Muscle of arm (tissue), 14 donors: ENCODE results near the gene ALDH1A2. TPM values are rescaled to one million over a fixed set of nuclear protein-coding genes. Genes with fewer than 3 reads are reported as not detected.
"Not testable (repeated sequence)": the region's sequence is repeated elsewhere in the genome, so short reads cannot be mapped to it uniquely, and the experiment has no call there.

Experiments
- DNase-seq: peaks from one replicate; pipeline ENCODE4 v3.0.0-alpha.2; 2013
- long read RNA-seq, 11 donors: transcript quantifications; one replicate each; lab custom pipeline, GENCODE V29; 2026
- polyA plus RNA-seq, 12 donors: library from polyadenylated mRNA; unstranded; fragments of 120-200 nt; gene quantifications; one replicate each; pipeline ENCODE4 v1.2.1, GENCODE V29; 2013; ENCODE audit not compliant: insufficient read length in 12 of 12

The ALDH1A2 gene
- 10 to 100 TPM in 11 of 12 donors, not detected in 1; 10.6 to 28.4 (median 16.9) TPM for polyA plus RNA-seq
- long read RNA-seq, donor 1, result 0 reads
- long read RNA-seq, donor 2, full-length matches to known transcripts, result 3 of 3 reads
- long read RNA-seq, donor 2, partial matches to known transcripts, result 0 of 3 reads
- long read RNA-seq, donor 2, other reads (novel, unspliced or antisense), result 0 of 3 reads
- long read RNA-seq, donor 3, full-length matches to known transcripts, result 7 of 7 reads
- long read RNA-seq, donor 3, partial matches to known transcripts, result 0 of 7 reads
- long read RNA-seq, donor 3, other reads (novel, unspliced or antisense), result 0 of 7 reads
- long read RNA-seq, donor 4, full-length matches to known transcripts, result 1 of 1 reads
- long read RNA-seq, donor 4, partial matches to known transcripts, result 0 of 1 reads
- long read RNA-seq, donor 4, other reads (novel, unspliced or antisense), result 0 of 1 reads
- long read RNA-seq, donor 5, full-length matches to known transcripts, result 8 of 8 reads
- long read RNA-seq, donor 5, partial matches to known transcripts, result 0 of 8 reads
- long read RNA-seq, donor 5, other reads (novel, unspliced or antisense), result 0 of 8 reads
- long read RNA-seq, donor 6, full-length matches to known transcripts, result 3 of 3 reads
- long read RNA-seq, donor 6, partial matches to known transcripts, result 0 of 3 reads
- long read RNA-seq, donor 6, other reads (novel, unspliced or antisense), result 0 of 3 reads
- long read RNA-seq, donor 7, full-length matches to known transcripts, result 2 of 2 reads
- long read RNA-seq, donor 7, partial matches to known transcripts, result 0 of 2 reads
- long read RNA-seq, donor 7, other reads (novel, unspliced or antisense), result 0 of 2 reads
- long read RNA-seq, donor 8, full-length matches to known transcripts, result 4 of 4 reads
- long read RNA-seq, donor 8, partial matches to known transcripts, result 0 of 4 reads
- long read RNA-seq, donor 8, other reads (novel, unspliced or antisense), result 0 of 4 reads
- long read RNA-seq, donor 9, full-length matches to known transcripts, result 4 of 4 reads
- long read RNA-seq, donor 9, partial matches to known transcripts, result 0 of 4 reads
- long read RNA-seq, donor 9, other reads (novel, unspliced or antisense), result 0 of 4 reads
- long read RNA-seq, donor 10, full-length matches to known transcripts, result 1 of 1 reads
- long read RNA-seq, donor 10, partial matches to known transcripts, result 0 of 1 reads
- long read RNA-seq, donor 10, other reads (novel, unspliced or antisense), result 0 of 1 reads
- long read RNA-seq, donor 11, full-length matches to known transcripts, result 5 of 5 reads
- long read RNA-seq, donor 11, partial matches to known transcripts, result 0 of 5 reads
- long read RNA-seq, donor 11, other reads (novel, unspliced or antisense), result 0 of 5 reads

DNA sequence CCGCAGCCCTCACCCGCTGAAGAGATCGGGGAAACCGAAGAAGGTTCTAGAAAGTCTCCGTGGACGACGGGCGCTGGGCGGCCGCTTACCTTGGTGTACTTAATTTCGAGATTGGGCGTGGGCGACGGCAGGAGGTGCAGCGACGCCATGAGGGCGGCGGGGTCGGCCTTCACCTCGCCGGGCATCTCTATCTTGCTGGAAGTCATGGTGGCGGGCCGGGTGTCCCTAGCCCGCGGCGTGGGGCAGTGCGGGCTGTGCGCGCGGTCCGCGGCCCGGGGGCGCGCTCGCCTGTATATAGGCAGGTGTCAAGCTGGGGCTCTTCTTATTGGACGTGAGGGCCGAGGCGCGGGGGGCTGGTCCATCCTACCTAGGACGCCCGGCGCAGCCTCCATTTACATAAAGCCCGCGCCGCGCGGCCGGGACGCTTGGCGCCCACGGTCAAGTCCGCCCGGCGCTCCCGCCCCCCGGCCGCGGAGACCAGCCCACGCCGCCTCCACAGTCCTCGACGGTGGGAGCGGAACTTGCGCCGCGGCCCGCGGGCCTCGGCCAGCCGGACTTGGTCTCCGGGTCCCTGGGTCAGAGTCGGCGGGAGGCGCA lies at the start of gene ALDH1A2:
TSS of gene ALDH1A2 (minus strand) at position 267 of the 597 bp plus-strand sequence. CDS start at position 206, 61 bp downstream.
- DNase-seq, result no peak

GRCh38 chr15:58114812-58115211 lies 49.3 kb upstream of the ALDH1A2 start:
- DNase-seq, result no peak

DNA sequence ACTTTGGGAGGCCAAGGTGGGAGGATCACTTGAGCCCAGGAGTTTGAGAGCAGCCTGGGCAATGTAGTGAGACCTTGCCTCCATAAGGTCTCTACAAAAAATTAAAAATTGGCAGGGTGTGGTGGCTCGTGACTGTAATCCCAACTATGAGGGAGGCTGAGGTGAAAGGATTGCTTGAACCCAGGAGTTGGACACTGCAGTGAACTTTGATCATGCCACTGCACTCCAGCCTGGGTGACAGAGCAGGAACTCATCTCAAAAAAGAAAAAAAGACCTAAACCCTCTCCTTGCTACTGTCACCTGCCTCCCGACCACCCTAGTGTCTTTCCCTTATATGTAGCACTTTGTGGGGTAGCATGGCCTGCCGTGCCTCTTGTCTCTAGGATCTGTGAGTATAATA lies 48.9 kb upstream of the ALDH1A2 start:
- no peak for DNase-seq

GRCh38 chr15:58113358-58113757 lies 47.8 kb upstream of the ALDH1A2 start:
- not testable (repeated sequence) for DNase-seq

DNA sequence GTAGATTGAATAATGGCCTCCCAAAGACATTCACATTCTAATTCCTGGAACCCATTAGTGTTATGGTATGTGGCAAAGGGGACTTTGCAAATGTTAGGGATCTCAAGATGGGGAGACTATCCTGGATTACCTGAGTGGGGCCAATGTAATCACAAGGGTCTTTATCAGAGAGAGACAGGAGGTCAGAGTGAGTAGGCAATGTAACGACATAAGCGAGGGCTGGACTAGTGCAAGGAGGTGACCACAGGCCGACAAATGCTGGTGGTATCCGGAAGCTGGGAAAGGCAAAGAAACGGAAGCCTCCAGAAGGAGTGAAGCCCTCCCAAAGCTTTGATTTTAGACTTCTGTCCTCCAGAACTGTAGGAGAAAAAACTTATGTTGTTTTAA lies 46.2 kb upstream of the ALDH1A2 start:
- no peak for DNase-seq

DNA sequence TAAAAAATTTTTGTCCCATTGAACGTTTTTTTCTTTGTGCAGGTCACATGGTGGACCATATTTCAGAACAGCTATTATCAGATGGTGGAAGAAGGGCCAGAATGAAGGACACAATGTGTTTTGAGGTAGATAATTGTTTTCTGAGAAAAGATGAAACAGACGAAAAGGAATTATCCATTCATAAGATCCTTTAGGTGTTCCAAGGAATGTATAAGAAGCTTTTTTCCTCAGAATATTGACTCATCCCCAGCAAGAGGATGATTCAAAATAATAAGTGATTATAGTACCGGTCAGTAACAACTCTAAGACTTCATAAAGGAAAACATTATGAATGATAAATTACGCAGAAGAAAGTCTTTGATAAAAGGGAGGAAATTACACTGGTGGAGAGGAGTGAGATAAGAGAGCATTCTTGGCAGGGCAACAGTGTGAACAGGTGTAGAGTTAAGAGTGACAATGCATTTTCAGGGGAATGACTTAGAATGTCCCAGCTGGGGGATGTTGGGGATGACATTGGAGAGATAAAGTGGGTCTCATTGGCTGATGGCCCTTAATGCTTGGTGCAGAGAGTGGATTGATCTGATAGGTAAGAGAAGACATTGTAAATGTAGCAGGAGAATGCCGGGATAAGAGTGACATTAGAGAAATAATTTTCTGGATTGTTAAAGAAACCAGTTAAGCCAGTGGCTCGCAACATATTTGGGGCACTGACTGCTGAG lies 45.6 kb upstream of the ALDH1A2 start:
- no peak for DNase-seq

- DNase-seq, result no peak
Observed at GRCh38 chr15:58109419-58109818, 43.9 kb upstream of the ALDH1A2 start.

GRCh38 chr15:58108117-58108516 lies 42.6 kb upstream of the ALDH1A2 start:
- no peak for DNase-seq

GRCh38 chr15:58103482-58103881 lies 38.0 kb upstream of the ALDH1A2 start:
- no peak for DNase-seq

- DNase-seq, result no peak
Observed at GRCh38 chr15:58096529-58097084, 31.1 kb upstream of the ALDH1A2 start.

- no peak for DNase-seq
Observed at GRCh38 chr15:58095415-58095814, 29.9 kb upstream of the ALDH1A2 start.

DNA sequence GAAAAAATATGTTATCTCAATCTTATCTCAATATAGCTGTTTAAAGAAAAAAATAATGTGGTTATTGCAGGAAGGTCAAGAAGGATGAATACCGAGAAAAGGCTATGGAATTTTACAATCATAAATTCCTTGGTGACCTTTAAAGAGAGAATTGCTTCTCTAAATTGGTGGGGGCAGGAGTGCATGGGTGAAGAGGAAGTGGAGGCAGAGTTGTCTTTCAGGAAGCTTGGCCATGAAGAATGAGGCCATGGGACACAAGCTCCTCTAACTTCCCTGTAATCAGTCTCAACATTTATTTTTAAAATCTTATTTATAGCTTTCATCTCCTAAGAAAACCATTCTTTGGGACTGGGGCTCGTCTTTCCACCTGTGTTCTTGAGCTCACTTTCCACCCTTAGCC lies 22.4 kb upstream of the ALDH1A2 start:
- no peak for DNase-seq

- no peak for DNase-seq
Observed at GRCh38 chr15:58086491-58086890, 21.0 kb upstream of the ALDH1A2 start.

DNA sequence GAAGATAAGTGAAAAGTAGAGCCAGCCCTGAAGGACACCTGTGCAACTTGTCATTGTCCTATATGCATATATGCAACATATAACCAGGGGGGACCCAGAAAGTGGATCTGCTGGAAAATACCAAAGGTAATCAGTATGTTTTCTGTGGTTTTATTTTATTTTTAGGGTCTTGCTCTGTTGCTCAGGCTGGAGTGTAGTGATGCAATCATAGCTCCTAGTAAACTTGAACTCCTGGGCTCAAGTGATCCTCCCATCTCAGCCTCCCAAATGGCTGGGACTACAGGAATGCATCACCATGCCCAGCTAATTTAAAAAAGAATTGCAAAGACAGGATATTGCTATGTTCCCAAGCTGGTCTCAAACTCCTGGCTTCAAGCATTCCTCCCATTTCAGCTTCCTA lies 18.0 kb upstream of the ALDH1A2 start:
- no peak for DNase-seq

- DNase-seq, result no peak
Observed at GRCh38 chr15:58081891-58082290, 16.4 kb upstream of the ALDH1A2 start.

- DNase-seq, result no peak
Observed at GRCh38 chr15:58081456-58081855, 15.9 kb upstream of the ALDH1A2 start.

DNA sequence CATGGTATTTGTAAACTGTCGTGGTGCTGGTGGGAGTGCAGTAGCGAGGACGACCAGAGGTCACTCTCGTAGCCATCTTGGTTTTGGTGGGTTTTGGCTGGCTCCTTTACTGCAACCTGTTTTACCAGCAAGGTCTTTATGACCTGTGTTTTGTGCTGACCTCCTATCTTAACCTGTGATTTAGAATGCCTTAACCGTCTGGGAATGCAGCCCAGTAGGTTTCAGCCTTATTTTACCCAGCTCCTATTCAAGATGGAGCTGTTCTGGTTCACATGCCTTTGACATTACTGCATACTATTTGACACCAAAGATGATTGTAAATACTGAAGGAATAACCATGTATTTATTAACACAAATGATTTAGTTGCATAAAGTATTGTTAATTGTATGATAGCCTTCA lies 15.4 kb upstream of the ALDH1A2 start:
- not testable (repeated sequence) for DNase-seq

DNA sequence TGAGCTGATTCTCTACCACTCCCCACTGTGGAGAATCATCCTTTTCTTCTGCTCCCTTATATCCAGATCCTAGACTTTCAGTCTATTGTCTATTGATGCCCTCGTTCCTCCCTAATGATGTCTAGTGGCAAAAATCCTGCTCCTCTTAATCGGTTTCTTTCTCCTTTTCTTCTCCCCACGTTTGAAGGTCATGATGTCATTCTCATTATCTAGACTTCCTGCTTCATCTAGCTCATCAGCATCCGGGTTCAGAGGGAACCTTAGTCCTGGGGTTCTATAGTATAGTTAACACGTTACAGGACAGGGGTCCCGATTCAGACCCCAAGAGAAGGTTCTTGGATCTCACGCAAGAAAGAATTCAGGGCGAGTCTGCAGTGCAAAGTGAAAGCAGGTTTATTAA lies 14.9 kb upstream of the ALDH1A2 start:
- DNase-seq, result no peak

- DNase-seq, result no peak
Observed at GRCh38 chr15:58078591-58078990, 13.1 kb upstream of the ALDH1A2 start.

DNA sequence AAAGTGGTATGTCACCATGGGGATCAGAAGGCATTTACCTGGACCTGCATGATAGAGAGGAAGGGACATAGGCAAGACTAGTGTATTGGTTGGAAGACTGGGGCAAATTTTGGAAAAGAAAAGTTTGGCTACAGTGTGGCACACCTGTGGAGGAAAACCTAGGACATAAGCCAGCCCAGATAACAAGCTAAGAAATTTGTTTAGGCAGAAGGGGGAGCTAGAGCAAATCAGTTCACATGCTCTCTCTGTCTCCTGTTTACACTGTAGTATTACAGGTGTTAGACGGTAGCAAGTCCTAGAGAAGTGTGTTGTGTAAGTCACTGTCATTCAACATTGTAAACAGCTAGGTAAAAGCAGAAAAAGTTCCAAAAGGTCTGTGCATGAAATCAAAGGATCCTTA lies 11.9 kb upstream of the ALDH1A2 start:
- DNase-seq, result no peak
